Liver (tissue), 9 donors: ENCODE data around the gene MED28. TPM values are rescaled to one million over a fixed set of nuclear protein-coding genes. Genes with fewer than 3 reads are reported as not detected.

Source experiments
- DNase-seq: peaks from one replicate; pipeline ENCODE4 v3.0.0-alpha.2; 2017; ENCODE audit warnings: low spot score
- H3K27ac ChIP-seq, 2 donors: one replicate each; pipeline ENCODE4 v1.7.0; 2013; ENCODE audit warnings: inconsistent platforms in 2 of 2, low read length in 2 of 2, control low read depth in 1 of 2, low read depth in 1 of 2, mild to moderate bottlenecking in 1 of 2
- H3K27me3 ChIP-seq, 4 donors: one replicate each; pipeline versions ENCODE4 v1.6.1 to v1.7.0; 2013; ENCODE audit warnings: low read length in 3 of 4, inconsistent platforms in 1 of 4, mild to moderate bottlenecking in 1 of 4, moderate library complexity in 1 of 4; ENCODE audit not compliant: control insufficient read depth in 4 of 4, insufficient read depth in 4 of 4
- H3K36me3 ChIP-seq, 4 donors: one replicate each; pipeline versions ENCODE4 v1.6.1 to v1.7.0; 2013; ENCODE audit warnings: low read length in 3 of 4, mild to moderate bottlenecking in 3 of 4, low read depth in 1 of 4, moderate library complexity in 1 of 4; ENCODE audit not compliant: control insufficient read depth in 4 of 4, insufficient read depth in 3 of 4
- H3K4me1 ChIP-seq, 4 donors: one replicate each; pipeline versions ENCODE4 v1.6.1 to v1.7.0; 2013; ENCODE audit warnings: low read length in 3 of 4, mild to moderate bottlenecking in 3 of 4, moderate library complexity in 1 of 4; ENCODE audit not compliant: control insufficient read depth in 4 of 4, insufficient read depth in 4 of 4
- H3K4me3 ChIP-seq, 3 donors: one replicate each; pipeline versions ENCODE4 v1.6.1 to v1.7.0; 2013; ENCODE audit warnings: low read length in 3 of 3, control low read depth in 1 of 3, low read depth in 1 of 3, mild to moderate bottlenecking in 1 of 3
- H3K9ac ChIP-seq, 2 donors: one replicate each; pipeline ENCODE4 v1.7.0; 2013; ENCODE audit warnings: low read length in 2 of 2, mild to moderate bottlenecking in 2 of 2, moderate library complexity in 2 of 2, control low read depth in 1 of 2, low read depth in 1 of 2
- H3K9me3 ChIP-seq, 4 donors: one replicate each; pipeline versions ENCODE4 v1.6.1 to v1.7.0; 2013; ENCODE audit warnings: low read length in 3 of 4; ENCODE audit not compliant: control insufficient read depth in 4 of 4
- ATF3 ChIP-seq: IDR thresholded peaks from 2 replicates; pipeline ENCODE4 v1.6.1; 2016; ENCODE audit warnings: antibody characterized with exemption
- CTCF ChIP-seq: fragments of 150-350 bp; IDR thresholded peaks from 2 replicates; pipeline ENCODE4 v1.5.1; 2017; ENCODE audit warnings: improper control_type of control experiment, low read depth, low read length; ENCODE audit not compliant: missing input control
- EGR1 ChIP-seq, 2 donors: IDR thresholded peaks; 2 replicates each; pipeline ENCODE4 v1.6.1; 2016 to 2018; ENCODE audit warnings: antibody characterized with exemption in 2 of 2, low read depth in 2 of 2
- FOXA1 ChIP-seq: IDR thresholded peaks from 2 replicates; pipeline ENCODE4 v1.6.1; 2016; ENCODE audit warnings: antibody characterized with exemption
- FOXA2 ChIP-seq: IDR thresholded peaks from 2 replicates; pipeline ENCODE4 v1.6.1; 2016; ENCODE audit warnings: antibody characterized with exemption
- GABPA ChIP-seq, 2 donors: IDR thresholded peaks in 1 of 2; conservative IDR thresholded peaks in 1 of 2; 2 replicates each; pipeline ENCODE4 v1.6.1; 2016; ENCODE audit warnings: antibody characterized with exemption in 2 of 2, mild to moderate bottlenecking in 1 of 2, moderate library complexity in 1 of 2
- HNF4A ChIP-seq, 2 donors: conservative IDR thresholded peaks; 2 replicates each; pipeline ENCODE4 v1.6.1; 2016; ENCODE audit warnings: antibody characterized with exemption in 2 of 2, mild to moderate bottlenecking in 2 of 2
- HNF4G ChIP-seq: IDR thresholded peaks from 2 replicates; pipeline ENCODE4 v1.6.1; 2016; ENCODE audit warnings: antibody characterized with exemption
- JUND ChIP-seq, 2 donors: IDR thresholded peaks; 2 replicates each; pipeline ENCODE4 v1.6.1; 2016; ENCODE audit warnings: antibody characterized with exemption in 2 of 2
- NR2F2 ChIP-seq: IDR thresholded peaks from 2 replicates; pipeline ENCODE4 v1.6.1; 2016; ENCODE audit warnings: antibody characterized with exemption
- RAD21 ChIP-seq, 2 donors: IDR thresholded peaks; 2 replicates each; pipeline ENCODE4 v1.6.1; 2016; ENCODE audit warnings: antibody characterized with exemption in 2 of 2, mild to moderate bottlenecking in 2 of 2
- RXRA ChIP-seq, 2 donors: IDR thresholded peaks; 2 replicates each; pipeline ENCODE4 v1.6.1; 2017 to 2018; ENCODE audit warnings: antibody characterized with exemption in 2 of 2, mild to moderate bottlenecking in 1 of 2
- SP1 ChIP-seq: IDR thresholded peaks from 2 replicates; pipeline ENCODE4 v1.6.1; 2018; ENCODE audit warnings: antibody characterized with exemption, mild to moderate bottlenecking
- TAF1 ChIP-seq: conservative IDR thresholded peaks from 2 replicates; pipeline ENCODE4 v1.6.1; 2016; ENCODE audit warnings: antibody characterized with exemption, mild to moderate bottlenecking
- YY1 ChIP-seq: IDR thresholded peaks from 2 replicates; pipeline ENCODE4 v1.6.1; 2016; ENCODE audit warnings: antibody characterized with exemption, mild to moderate bottlenecking
- WGBS: extraction: QIAGEN DNeasy Blood & Tissue Kit; methylation state at CpG from one replicate; pipeline ENCODE4 v1.1.7; 2013; 5-methylcytosine and 5-hydroxymethylcytosine counted together
- polyA plus RNA-seq, 2 donors: library from polyadenylated mRNA; stranded (reverse) in 1 of 2; unstranded in 1 of 2; fragments of 200-250 nt in 1 of 2; fragments of >200 nt in 1 of 2; fragmentation: Nextera tagmentation in 1 of 2; extraction: Ambion mirVana in 1 of 2; gene quantifications; one replicate each; pipeline versions ENCODE4 v1.2.1 to v1.2.3, GENCODE V29; 2013 to 2015
- total RNA-seq, 2 donors: library from RNA; depleted of rRNA; stranded (reverse); fragments of >200 nt; gene quantifications; one replicate each; pipeline ENCODE4 v1.2.3, GENCODE V29; 2014
- TF ChIP-seq, protein P1 (sequence below): IDR thresholded peaks from 2 replicates; pipeline ENCODE4 v1.6.1; 2016; ENCODE audit warnings: antibody characterized with exemption
- TF ChIP-seq, protein P2 (sequence below): IDR thresholded peaks from 2 replicates; pipeline ENCODE4 v1.6.1; 2016; ENCODE audit warnings: antibody characterized with exemption, mild to moderate bottlenecking
- TF ChIP-seq, protein P3 (sequence below): IDR thresholded peaks from 2 replicates; pipeline ENCODE4 v1.6.1; 2016; ENCODE audit warnings: antibody characterized with exemption
- donor health status: healthy.
- donor health status: healthy.
- donor health status: healthy.
- donor health status: healthy.
- donor health status: healthy.

Gene MED28
- total and polyA plus RNA-seq, 4 donors, result 6.3 to 26.8 (median 9.1) TPM

GRCh38 chr4:17639136-17639535 lies 24.7 kb downstream of the MED28 start:
- DNase-seq, result no peak

More at GRCh38 chr4:17639136-17639535, 24.7 kb downstream of the MED28 start:
- H3K27ac ChIP-seq, result no peak overlapping the region
- no peaks in the 10 kb centered on the region for H3K27me3 ChIP-seq
- 90% methylated on average over 7 of the region's 7 CpGs for WGBS
- TF ChIP-seq, protein P1, sequence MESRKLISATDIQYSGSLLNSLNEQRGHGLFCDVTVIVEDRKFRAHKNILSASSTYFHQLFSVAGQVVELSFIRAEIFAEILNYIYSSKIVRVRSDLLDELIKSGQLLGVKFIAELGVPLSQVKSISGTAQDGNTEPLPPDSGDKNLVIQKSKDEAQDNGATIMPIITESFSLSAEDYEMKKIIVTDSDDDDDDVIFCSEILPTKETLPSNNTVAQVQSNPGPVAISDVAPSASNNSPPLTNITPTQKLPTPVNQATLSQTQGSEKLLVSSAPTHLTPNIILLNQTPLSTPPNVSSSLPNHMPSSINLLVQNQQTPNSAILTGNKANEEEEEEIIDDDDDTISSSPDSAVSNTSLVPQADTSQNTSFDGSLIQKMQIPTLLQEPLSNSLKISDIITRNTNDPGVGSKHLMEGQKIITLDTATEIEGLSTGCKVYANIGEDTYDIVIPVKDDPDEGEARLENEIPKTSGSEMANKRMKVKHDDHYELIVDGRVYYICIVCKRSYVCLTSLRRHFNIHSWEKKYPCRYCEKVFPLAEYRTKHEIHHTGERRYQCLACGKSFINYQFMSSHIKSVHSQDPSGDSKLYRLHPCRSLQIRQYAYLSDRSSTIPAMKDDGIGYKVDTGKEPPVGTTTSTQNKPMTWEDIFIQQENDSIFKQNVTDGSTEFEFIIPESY, result no peak
- TF ChIP-seq, protein P2, sequence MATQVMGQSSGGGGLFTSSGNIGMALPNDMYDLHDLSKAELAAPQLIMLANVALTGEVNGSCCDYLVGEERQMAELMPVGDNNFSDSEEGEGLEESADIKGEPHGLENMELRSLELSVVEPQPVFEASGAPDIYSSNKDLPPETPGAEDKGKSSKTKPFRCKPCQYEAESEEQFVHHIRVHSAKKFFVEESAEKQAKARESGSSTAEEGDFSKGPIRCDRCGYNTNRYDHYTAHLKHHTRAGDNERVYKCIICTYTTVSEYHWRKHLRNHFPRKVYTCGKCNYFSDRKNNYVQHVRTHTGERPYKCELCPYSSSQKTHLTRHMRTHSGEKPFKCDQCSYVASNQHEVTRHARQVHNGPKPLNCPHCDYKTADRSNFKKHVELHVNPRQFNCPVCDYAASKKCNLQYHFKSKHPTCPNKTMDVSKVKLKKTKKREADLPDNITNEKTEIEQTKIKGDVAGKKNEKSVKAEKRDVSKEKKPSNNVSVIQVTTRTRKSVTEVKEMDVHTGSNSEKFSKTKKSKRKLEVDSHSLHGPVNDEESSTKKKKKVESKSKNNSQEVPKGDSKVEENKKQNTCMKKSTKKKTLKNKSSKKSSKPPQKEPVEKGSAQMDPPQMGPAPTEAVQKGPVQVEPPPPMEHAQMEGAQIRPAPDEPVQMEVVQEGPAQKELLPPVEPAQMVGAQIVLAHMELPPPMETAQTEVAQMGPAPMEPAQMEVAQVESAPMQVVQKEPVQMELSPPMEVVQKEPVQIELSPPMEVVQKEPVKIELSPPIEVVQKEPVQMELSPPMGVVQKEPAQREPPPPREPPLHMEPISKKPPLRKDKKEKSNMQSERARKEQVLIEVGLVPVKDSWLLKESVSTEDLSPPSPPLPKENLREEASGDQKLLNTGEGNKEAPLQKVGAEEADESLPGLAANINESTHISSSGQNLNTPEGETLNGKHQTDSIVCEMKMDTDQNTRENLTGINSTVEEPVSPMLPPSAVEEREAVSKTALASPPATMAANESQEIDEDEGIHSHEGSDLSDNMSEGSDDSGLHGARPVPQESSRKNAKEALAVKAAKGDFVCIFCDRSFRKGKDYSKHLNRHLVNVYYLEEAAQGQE, result no peak
- TF ChIP-seq YY1 (no peak), EGR1 (IDR thresholded peaks at IDR 0.05; ENCODE audit: low read depth in 2 of 2) (no peak), RXRA (IDR thresholded peaks at IDR 0.05) (no peak), ATF3 (no peak), JUND (IDR thresholded peaks at IDR 0.05) (no peak), RAD21 (IDR thresholded peaks at IDR 0.05) (no peak), TAF1 (no peak), NR2F2 (no peak), HNF4G (no peak), HNF4A (conservative IDR thresholded peaks at IDR 0.05) (no peak), GABPA (IDR thresholded peaks at IDR 0.05 in 1 of 2, conservative IDR thresholded peaks at IDR 0.05 in 1 of 2) (no peak), SP1 (no peak), FOXA2 (no peak), CTCF (no peak), FOXA1 (no peak)
- TF ChIP-seq, protein P3, sequence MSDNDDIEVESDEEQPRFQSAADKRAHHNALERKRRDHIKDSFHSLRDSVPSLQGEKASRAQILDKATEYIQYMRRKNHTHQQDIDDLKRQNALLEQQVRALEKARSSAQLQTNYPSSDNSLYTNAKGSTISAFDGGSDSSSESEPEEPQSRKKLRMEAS, result no peak
- H3K4me1 ChIP-seq, result no peaks in the 10 kb centered on the region
- H3K36me3 ChIP-seq, result peaks cover 0 to 4% (median 1%) of the 10 kb centered on the region in 4 donors
- peaks cover 0 to 4% (median 2%) of the 10 kb centered on the region in 4 donors for H3K9me3 ChIP-seq
- no peak overlapping the region for H3K9ac ChIP-seq
- no peak overlapping the region for H3K4me3 ChIP-seq
